HepG2 (cell line): Measurements from ENCODE around the gene RAB23. TPM values are rescaled to one million over a fixed set of nuclear protein-coding genes. Genes with fewer than 3 reads are reported as not detected.

Experiments
- ARID3A ChIP-seq: IDR thresholded peaks from 2 replicates; pipeline ENCODE4 v1.6.1; 2012; ENCODE audit warnings: low read depth, low read length, improper control_type of control experiment
- HDAC2 ChIP-seq: sonication (generic); formaldehyde crosslinking; IDR thresholded peaks from 2 replicates; pipeline ENCODE4 v1.4.0; 2020; ENCODE audit warnings: missing genetic modification reagents
- PAXIP1 ChIP-seq: sonication (generic); formaldehyde crosslinking; conservative IDR thresholded peaks from 2 replicates; pipeline ENCODE4 v1.4.0; 2020; ENCODE audit warnings: mild to moderate bottlenecking, missing genetic modification reagents, moderate library complexity
- SAP130 ChIP-seq: IDR thresholded peaks from 2 replicates; pipeline ENCODE4 v1.6.1; 2016; ENCODE audit warnings: low read depth
- SNRNP70 ChIP-seq: fragments of 200-400 bp; formaldehyde crosslinking; IDR thresholded peaks from 2 replicates; pipeline ENCODE4 v1.6.1; 2017; ENCODE audit warnings: mild to moderate bottlenecking, low read depth, low read length, moderate library complexity
- STAT5B ChIP-seq: sonication (generic); formaldehyde crosslinking; IDR thresholded peaks from 2 replicates; pipeline ENCODE4 v1.4.0; 2020; ENCODE audit warnings: missing genetic modification reagents
- TEF ChIP-seq: sonication (generic); formaldehyde crosslinking; IDR thresholded peaks from 2 replicates; pipeline ENCODE4 v1.5.0; 2020; ENCODE audit warnings: missing genetic modification reagents
- U2AF2 ChIP-seq: fragments of 200-400 bp; formaldehyde crosslinking; IDR thresholded peaks from 2 replicates; pipeline ENCODE4 v1.6.1; 2017; ENCODE audit warnings: low read depth, mild to moderate bottlenecking, low read length
- ZBTB49 ChIP-seq: sonication (generic); formaldehyde crosslinking; IDR thresholded peaks from 2 replicates; pipeline ENCODE4 v1.4.0; 2020; ENCODE audit warnings: missing genetic modification reagents, borderline replicate concordance
- ZFP1 ChIP-seq: IDR thresholded peaks from 2 replicates; pipeline ENCODE4 v1.6.1; 2016
- ZNF17 ChIP-seq: sonication (generic); formaldehyde crosslinking; IDR thresholded peaks from 2 replicates; pipeline ENCODE4 v1.5.0; 2020; ENCODE audit warnings: mild to moderate bottlenecking, missing genetic modification reagents
- ZNF18 ChIP-seq: sonication (generic); formaldehyde crosslinking; IDR thresholded peaks from 2 replicates; pipeline ENCODE4 v1.8.0; 2022; ENCODE audit warnings: mild to moderate bottlenecking, missing genetic modification reagents; ENCODE audit not compliant: insufficient replicate concordance
- ZNF280D ChIP-seq: sonication (generic); formaldehyde crosslinking; IDR thresholded peaks from 2 replicates; pipeline ENCODE4 v1.5.1; 2020; ENCODE audit warnings: mild to moderate bottlenecking, missing genetic modification reagents
- ZNF720 ChIP-seq: sonication (generic); formaldehyde crosslinking; IDR thresholded peaks from 2 replicates; pipeline ENCODE4 v1.4.0; 2020; ENCODE audit warnings: missing genetic modification reagents
- ZNF839 ChIP-seq: sonication (generic); formaldehyde crosslinking; IDR thresholded peaks from 2 replicates; pipeline ENCODE4 v1.4.0; 2020; ENCODE audit warnings: missing genetic modification reagents, mild to moderate bottlenecking, borderline replicate concordance
- polyA plus RNA-seq, 8 experiments: library from polyadenylated mRNA; depleted of rRNA in 3 of 8; stranded (reverse) in 7 of 8; unstranded in 1 of 8; fragments of >200 nt; fragmentation: Illumina TruSeq in 4 of 8; extraction: Trizol in 4 of 8; gene quantifications; 2 replicates each; pipeline versions ENCODE4 v1.2.1 to v1.2.3, GENCODE V29; 2011 to 2016; ENCODE audit warnings: low read depth in 4 of 8, missing spikeins in 1 of 8, mixed read lengths in 1 of 8; ENCODE audit not compliant: insufficient read depth in 1 of 8
- total RNA-seq, 5 experiments: library from RNA; depleted of rRNA; stranded (reverse); fragments of >200 nt; fragmentation: Illumina TruSeq; extraction: Trizol; gene quantifications; 2 replicates each; pipeline ENCODE4 v1.2.3, GENCODE V29; 2016; ENCODE audit warnings: low read depth in 1 of 5

The RAB23 gene
- total and polyA plus RNA-seq, 2 of the 13 experiments (the other 11 are each of a cell fraction or from before 2014, with no cell fraction given), result 5.5 to 16.4 TPM

- TF ChIP-seq PAXIP1 (no peak; the same call in 1 of the 2 replicates), TEF (CRISPR knock-in tag) (no peak), ZNF280D (no peak), ZBTB49 (no peak), ARID3A (no peak), STAT5B (CRISPR knock-in tag) (no peak), SAP130 (CRISPR knock-in tag) (no peak; the same call in none of the 2 replicates), SNRNP70 (no peak), ZNF18 (CRISPR knock-in tag) (peak; percentile 6), ZNF839 (CRISPR knock-in tag) (0 out of 2 replicates have a peak, but pooled peaks have one; percentile 36), HDAC2 (CRISPR knock-in tag) (peak; percentile 44; the same call in 1 of the 2 replicates), ZNF720 (CRISPR knock-in tag) (no peak), ZNF17 (CRISPR knock-in tag) (no peak), U2AF2 (no peak), ZFP1 (CRISPR knock-in tag) (no peak)
These were observed 744 bp downstream of the RAB23 start (continued) for GRCh38 chr6:57221191-57221935.
